Mammary epithelial cell (primary cell): Measurements from ENCODE around the gene SENP1.

Source experiments
- EZH2 ChIP-seq: IDR thresholded peaks from 2 replicates; pipeline ENCODE4 v1.6.1; 2012; ENCODE audit warnings: low read length, inconsistent platforms, borderline replicate concordance
- TF ChIP-seq, protein P1 (sequence below), 2 donors: IDR thresholded peaks in 1 of 2; conservative IDR thresholded peaks in 1 of 2; 2 replicates each; pipeline ENCODE4 v1.5.1; 2011 to 2012; ENCODE audit warnings: inconsistent platforms in 2 of 2, low read length in 2 of 2, mild to moderate bottlenecking in 2 of 2, control low read depth in 1 of 2, low read depth in 1 of 2; ENCODE audit not compliant: insufficient read depth in 1 of 2; ENCODE audit errors: extremely low read depth in 1 of 2

DNA sequence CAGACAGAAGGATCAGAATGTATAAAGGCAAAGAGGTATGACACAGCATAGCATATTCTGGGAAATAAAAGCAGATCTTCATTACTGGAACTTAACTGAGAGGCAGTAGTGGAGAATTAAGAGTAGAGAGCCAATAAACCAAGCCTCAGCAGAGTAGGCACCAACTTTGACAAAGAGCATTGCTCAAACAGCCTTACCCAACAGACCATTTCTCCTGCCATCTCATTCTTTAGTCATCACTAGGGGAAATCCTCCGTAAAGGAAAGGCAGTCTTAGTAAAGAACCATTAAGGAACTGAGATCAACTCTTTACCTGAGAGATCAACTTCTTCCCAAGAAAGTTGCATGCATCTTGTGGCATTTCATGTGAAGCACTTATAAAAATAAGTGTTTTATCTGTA lies 36.6 kb downstream of the SENP1 start:
- TF ChIP-seq, protein P1, sequence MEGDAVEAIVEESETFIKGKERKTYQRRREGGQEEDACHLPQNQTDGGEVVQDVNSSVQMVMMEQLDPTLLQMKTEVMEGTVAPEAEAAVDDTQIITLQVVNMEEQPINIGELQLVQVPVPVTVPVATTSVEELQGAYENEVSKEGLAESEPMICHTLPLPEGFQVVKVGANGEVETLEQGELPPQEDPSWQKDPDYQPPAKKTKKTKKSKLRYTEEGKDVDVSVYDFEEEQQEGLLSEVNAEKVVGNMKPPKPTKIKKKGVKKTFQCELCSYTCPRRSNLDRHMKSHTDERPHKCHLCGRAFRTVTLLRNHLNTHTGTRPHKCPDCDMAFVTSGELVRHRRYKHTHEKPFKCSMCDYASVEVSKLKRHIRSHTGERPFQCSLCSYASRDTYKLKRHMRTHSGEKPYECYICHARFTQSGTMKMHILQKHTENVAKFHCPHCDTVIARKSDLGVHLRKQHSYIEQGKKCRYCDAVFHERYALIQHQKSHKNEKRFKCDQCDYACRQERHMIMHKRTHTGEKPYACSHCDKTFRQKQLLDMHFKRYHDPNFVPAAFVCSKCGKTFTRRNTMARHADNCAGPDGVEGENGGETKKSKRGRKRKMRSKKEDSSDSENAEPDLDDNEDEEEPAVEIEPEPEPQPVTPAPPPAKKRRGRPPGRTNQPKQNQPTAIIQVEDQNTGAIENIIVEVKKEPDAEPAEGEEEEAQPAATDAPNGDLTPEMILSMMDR (conservative IDR thresholded peaks at IDR 0.05 in 1 of 2, IDR thresholded peaks at IDR 0.05 in 1 of 2; ENCODE audit: extremely low read depth in 1 of 2, insufficient read depth in 1 of 2, low read depth in 1 of 2, low read length in 2 of 2) = no peak
- no peak for TF ChIP-seq EZH2
